Stimulated activated CD8-positive, alpha-beta memory T cell treated with anti-CD3 and anti-CD28 coated beads, Interleukin-7, amount 100 ng/mL, for 24 hours (primary cell): ENCODE measurements around the gene EEF2K.

ENCODE experiments used
- DNase-seq: peaks from one replicate; pipeline ENCODE4 v3.0.0-alpha.2; 2020; ENCODE audit warnings: low read depth

The EEF2K gene

GRCh38 chr16:22336581-22336980, 130.5 kb downstream of the EEF2K start:
- DNase-seq = no peak

DNA sequence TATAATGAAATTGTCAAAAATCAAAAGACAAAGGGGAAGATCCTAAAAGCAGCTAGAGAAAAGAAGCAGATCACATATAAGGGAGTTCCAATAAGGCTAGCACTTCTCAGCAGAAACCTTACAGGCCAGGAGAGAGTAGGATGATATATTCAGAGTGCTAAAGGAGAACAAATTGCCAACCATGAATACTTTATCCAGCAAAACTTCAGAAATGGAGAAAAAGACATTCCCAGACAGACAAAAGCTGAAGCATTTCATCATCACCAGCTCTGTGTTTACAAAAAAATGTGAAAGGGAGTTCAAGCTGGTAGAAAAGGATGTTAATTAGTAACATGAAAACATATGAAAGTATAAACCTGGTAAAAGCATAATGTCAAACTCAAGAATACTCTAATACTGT, 131.0 kb downstream of the EEF2K start:
- DNase-seq = no peak

- no peak for DNase-seq
Observed at GRCh38 chr16:22337849-22338635, 132.0 kb downstream of the EEF2K start.
